Neural progenitor cell (in vitro differentiated cells): ENCODE data around the gene DNAL4. TPM values are rescaled to one million over a fixed set of nuclear protein-coding genes. Genes with fewer than 3 reads are reported as not detected.

ENCODE experiments used
- DNase-seq: peaks from one replicate; pipeline ENCODE4 v3.0.0-alpha.2; 2016; ENCODE audit warnings: low spot score
- H2AFZ ChIP-seq: fragments of 200-600 bp; sonication (generic); replicated peaks from 2 replicates; pipeline ENCODE4 v1.6.1; 2016; ENCODE audit warnings: antibody characterized with exemption
- H3F3A ChIP-seq: fragments of 200-600 bp; sonication (generic); 2 replicates; pipeline ENCODE4 v1.6.1; 2016; ENCODE audit warnings: antibody characterized with exemption, low read depth
- H3K27ac ChIP-seq: fragments of 200-600 bp; sonication (generic); 2 replicates; pipeline ENCODE4 v1.5.1; 2016; ENCODE audit warnings: mild to moderate bottlenecking
- H3K27me3 ChIP-seq: fragments of 200-600 bp; sonication (generic); 2 replicates; pipeline ENCODE4 v1.6.1; 2016; ENCODE audit warnings: mild to moderate bottlenecking, moderate library complexity
- H3K36me3 ChIP-seq: fragments of 200-600 bp; sonication (generic); 2 replicates; pipeline ENCODE4 v1.5.1; 2016
- H3K4me1 ChIP-seq: fragments of 200-600 bp; sonication (generic); 2 replicates; pipeline ENCODE4 v1.6.1; 2016; ENCODE audit warnings: mixed run types
- H3K4me2 ChIP-seq: fragments of 200-600 bp; sonication (generic); 2 replicates; pipeline ENCODE4 v1.6.1; 2016
- H3K4me3 ChIP-seq: fragments of 200-600 bp; sonication (generic); 2 replicates; pipeline ENCODE4 v1.5.1; 2016
- H3K79me2 ChIP-seq: fragments of 200-600 bp; sonication (generic); 2 replicates; pipeline ENCODE4 v1.6.1; 2016; ENCODE audit warnings: low read depth
- H3K9ac ChIP-seq: fragments of 200-600 bp; sonication (generic); 2 replicates; pipeline ENCODE4 v1.6.1; 2016
- H3K9me3 ChIP-seq: fragments of 200-600 bp; sonication (generic); 2 replicates; pipeline ENCODE4 v1.5.1; 2016; ENCODE audit warnings: low read depth
- H4K20me1 ChIP-seq: fragments of 200-600 bp; sonication (generic); 2 replicates; pipeline ENCODE4 v1.6.1; 2016; ENCODE audit warnings: low read depth
- H3K27ac Mint-ChIP-seq: 3 replicates; pipeline ENCODE4 v1.8.0; 2021; ENCODE audit warnings: mixed read lengths
- H3K27me3 Mint-ChIP-seq: 2 replicates; pipeline ENCODE4 v1.8.0; 2022; ENCODE audit warnings: low read depth, mild to moderate bottlenecking, inconsistent platforms, moderate library complexity, mixed read lengths; ENCODE audit not compliant: insufficient read depth
- H3K36me3 Mint-ChIP-seq: 3 replicates; pipeline ENCODE4 v1.8.0; 2021; ENCODE audit warnings: mixed read lengths
- H3K4me1 Mint-ChIP-seq: 3 replicates; pipeline ENCODE4 v1.8.0; 2021; ENCODE audit warnings: mixed read lengths
- H3K4me3 Mint-ChIP-seq: 3 replicates; pipeline ENCODE4 v1.8.0; 2021; ENCODE audit warnings: mild to moderate bottlenecking, moderate library complexity, mixed read lengths
- H3K9me3 Mint-ChIP-seq: 3 replicates; pipeline ENCODE4 v1.8.0; 2020; ENCODE audit warnings: mixed read lengths
- EZH2 ChIP-seq: fragments of 200-600 bp; sonication (generic); IDR thresholded peaks from 2 replicates; pipeline ENCODE4 v1.6.1; 2017; ENCODE audit warnings: antibody characterized with exemption, mild to moderate bottlenecking, moderate library complexity
- EZH2phosphoT487 ChIP-seq: fragments of 200-600 bp; sonication (generic); IDR thresholded peaks from 2 replicates; pipeline ENCODE4 v1.6.1; 2017; ENCODE audit warnings: antibody characterized with exemption
- total RNA-seq: library from RNA; depleted of rRNA; stranded (reverse); fragments of >200 nt; gene quantifications from 2 replicates; pipeline ENCODE4 v1.2.3, GENCODE V29; 2015; ENCODE audit warnings: low replicate concordance
- TF ChIP-seq, protein P1 (sequence below): fragments of 200-600 bp; sonication (generic); IDR thresholded peaks from 2 replicates; pipeline ENCODE4 v1.5.1; 2017; ENCODE audit warnings: antibody characterized with exemption, mild to moderate bottlenecking

Gene DNAL4
- total RNA-seq, 1 donor from 2014 or later: 10.7 TPM

DNA sequence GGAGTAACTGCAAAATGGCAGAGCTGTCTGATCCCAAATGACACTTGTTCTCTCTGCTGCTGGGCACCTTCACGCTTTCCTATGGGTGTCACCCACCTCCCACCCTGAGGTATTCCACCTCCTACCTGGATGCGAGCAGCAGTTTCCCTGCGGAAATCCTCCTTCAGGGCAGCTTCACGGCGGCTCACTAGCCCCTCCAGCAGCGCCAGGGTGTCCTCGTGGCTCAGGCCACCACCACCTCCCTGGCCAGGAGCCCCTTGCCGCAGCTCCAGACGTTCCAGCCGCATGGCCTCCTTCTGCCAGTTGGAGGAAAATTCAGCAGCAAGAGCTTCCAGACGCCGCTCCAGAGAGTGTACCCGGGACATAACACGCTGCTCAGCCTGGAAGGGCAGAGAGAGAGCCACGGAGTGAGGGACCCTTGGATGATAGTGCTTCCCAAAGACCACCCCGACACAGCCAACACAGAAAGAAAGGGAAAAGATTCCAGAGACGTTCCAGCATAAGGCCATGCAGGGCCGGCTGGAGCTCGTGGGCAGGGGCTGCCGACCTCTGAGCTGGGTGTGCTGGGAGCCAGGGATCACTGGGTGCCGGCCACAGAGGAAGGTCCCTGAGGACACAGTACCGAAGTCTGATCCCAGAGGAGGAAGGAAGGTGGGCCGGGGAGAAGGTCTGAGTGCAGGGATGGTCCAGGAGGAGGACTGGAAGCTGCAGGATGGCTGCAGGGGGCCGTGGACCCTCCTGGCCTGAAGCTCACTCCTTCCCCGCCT, 51.6 kb downstream of the DNAL4 start:
- TF ChIP-seq, protein P1, sequence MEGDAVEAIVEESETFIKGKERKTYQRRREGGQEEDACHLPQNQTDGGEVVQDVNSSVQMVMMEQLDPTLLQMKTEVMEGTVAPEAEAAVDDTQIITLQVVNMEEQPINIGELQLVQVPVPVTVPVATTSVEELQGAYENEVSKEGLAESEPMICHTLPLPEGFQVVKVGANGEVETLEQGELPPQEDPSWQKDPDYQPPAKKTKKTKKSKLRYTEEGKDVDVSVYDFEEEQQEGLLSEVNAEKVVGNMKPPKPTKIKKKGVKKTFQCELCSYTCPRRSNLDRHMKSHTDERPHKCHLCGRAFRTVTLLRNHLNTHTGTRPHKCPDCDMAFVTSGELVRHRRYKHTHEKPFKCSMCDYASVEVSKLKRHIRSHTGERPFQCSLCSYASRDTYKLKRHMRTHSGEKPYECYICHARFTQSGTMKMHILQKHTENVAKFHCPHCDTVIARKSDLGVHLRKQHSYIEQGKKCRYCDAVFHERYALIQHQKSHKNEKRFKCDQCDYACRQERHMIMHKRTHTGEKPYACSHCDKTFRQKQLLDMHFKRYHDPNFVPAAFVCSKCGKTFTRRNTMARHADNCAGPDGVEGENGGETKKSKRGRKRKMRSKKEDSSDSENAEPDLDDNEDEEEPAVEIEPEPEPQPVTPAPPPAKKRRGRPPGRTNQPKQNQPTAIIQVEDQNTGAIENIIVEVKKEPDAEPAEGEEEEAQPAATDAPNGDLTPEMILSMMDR: no peak
- TF ChIP-seq EZH2phosphoT487 (no peak), EZH2 (no peak)
- H3K9me3 Mint-ChIP-seq: no peaks in the 10 kb centered on the region
- H3K36me3 Mint-ChIP-seq: peaks cover 21% of the 10 kb centered on the region
- H4K20me1 ChIP-seq: no peaks in the 10 kb centered on the region
- no peak overlapping the region for H3K9ac ChIP-seq
- no peak overlapping the region for H3K27ac ChIP-seq
- no peak overlapping the region for H2AFZ ChIP-seq
- no peaks in the 10 kb centered on the region for H3K27me3 ChIP-seq
- no peaks in the 10 kb centered on the region for H3K79me2 ChIP-seq
- H3K36me3 ChIP-seq: no peaks in the 10 kb centered on the region
- H3K27ac Mint-ChIP-seq: no peak overlapping the region
- no peaks in the 10 kb centered on the region for H3K4me1 ChIP-seq
- no peaks in the 10 kb centered on the region for H3F3A ChIP-seq
- H3K27me3 Mint-ChIP-seq: no peaks in the 10 kb centered on the region
- H3K4me3 ChIP-seq: no peak overlapping the region
- no peak for DNase-seq
- H3K4me1 Mint-ChIP-seq: no peaks in the 10 kb centered on the region
- no peak overlapping the region for H3K4me2 ChIP-seq
- no peak overlapping the region for H3K4me3 Mint-ChIP-seq
- H3K9me3 ChIP-seq: no peaks in the 10 kb centered on the region

DNA sequence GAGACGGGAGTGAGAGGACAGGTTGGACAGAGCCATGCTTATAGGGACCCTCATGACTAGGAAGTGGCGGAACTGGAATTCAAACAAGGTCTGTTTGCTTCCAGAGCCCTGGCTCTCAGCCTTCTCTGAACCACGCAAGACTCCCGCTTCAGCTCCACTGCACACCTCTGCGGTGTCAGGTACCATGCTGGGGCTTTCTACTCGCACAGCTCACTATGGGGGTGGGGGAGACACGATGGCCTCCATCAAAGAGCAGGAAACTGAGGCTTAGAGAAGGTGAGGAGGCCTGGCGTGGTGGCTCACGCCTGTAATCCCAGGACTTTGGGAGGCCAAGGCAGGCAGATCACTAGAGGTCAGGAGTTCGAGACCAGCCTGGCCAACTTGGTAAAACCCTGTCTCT, 52.4 kb downstream of the DNAL4 start:
- TF ChIP-seq EZH2phosphoT487 (no peak), EZH2 (no peak)
- TF ChIP-seq, protein P1: no peak
- H3K4me3 ChIP-seq: no peak overlapping the region
- no peaks in the 10 kb centered on the region for H3K9me3 ChIP-seq
- no peak for DNase-seq
- no peaks in the 10 kb centered on the region for H3F3A ChIP-seq
- Mint-ChIP-seq H3K27me3 (no peaks in the 10 kb centered on the region), H3K4me1 (no peaks in the 10 kb centered on the region), H3K36me3 (peaks cover 24% of the 10 kb centered on the region), H3K9me3 (no peaks in the 10 kb centered on the region), H3K27ac (no peak overlapping the region), H3K4me3 (no peak overlapping the region)
- H3K4me1 ChIP-seq: no peaks in the 10 kb centered on the region
- no peak overlapping the region for H3K4me2 ChIP-seq
- no peaks in the 10 kb centered on the region for H3K79me2 ChIP-seq
- H2AFZ ChIP-seq: no peak overlapping the region
- no peak overlapping the region for H3K9ac ChIP-seq
- H3K36me3 ChIP-seq: no peaks in the 10 kb centered on the region
- H3K27ac ChIP-seq: no peak overlapping the region
- H3K27me3 ChIP-seq: no peaks in the 10 kb centered on the region
- H4K20me1 ChIP-seq: no peaks in the 10 kb centered on the region

DNA sequence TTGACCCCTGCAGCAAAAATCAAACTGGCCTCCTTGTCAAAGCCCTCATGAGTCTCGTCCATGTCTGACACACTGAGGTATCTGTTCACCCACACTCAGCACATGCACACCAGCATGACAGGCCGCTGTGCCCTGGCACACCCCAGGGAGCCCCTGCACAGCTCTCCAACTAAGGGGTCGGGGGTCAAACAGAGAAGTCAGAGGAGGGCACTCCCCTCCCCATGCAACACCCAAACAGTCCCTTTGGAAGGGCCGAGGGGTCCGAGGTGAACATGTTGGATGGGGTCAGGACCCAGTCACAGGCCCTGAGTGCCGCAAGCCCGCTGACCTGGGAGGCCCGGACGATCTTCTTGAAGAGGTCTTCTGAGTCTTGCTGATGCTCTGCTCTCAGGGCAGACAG, 52.8 kb downstream of the DNAL4 start:
- Histone ChIP-seq H2AFZ (no peak overlapping the region), H3K9me3 (no peaks in the 10 kb centered on the region), H4K20me1 (no peaks in the 10 kb centered on the region), H3K36me3 (no peaks in the 10 kb centered on the region), H3K4me1 (no peaks in the 10 kb centered on the region), H3K9ac (no peak overlapping the region), H3K79me2 (no peaks in the 10 kb centered on the region), H3K4me3 (no peak overlapping the region), H3K4me2 (no peak overlapping the region), H3K27ac (no peak overlapping the region), H3K27me3 (no peaks in the 10 kb centered on the region), H3F3A (no peaks in the 10 kb centered on the region)
- Mint-ChIP-seq H3K36me3 (peaks cover 24% of the 10 kb centered on the region), H3K9me3 (no peaks in the 10 kb centered on the region), H3K27ac (no peak overlapping the region), H3K27me3 (no peaks in the 10 kb centered on the region), H3K4me1 (no peaks in the 10 kb centered on the region), H3K4me3 (no peak overlapping the region)
- no peak for DNase-seq
- TF ChIP-seq EZH2 (no peak), EZH2phosphoT487 (no peak)
- TF ChIP-seq, protein P1: no peak
